Measurements from ENCODE around the gene MTA1.

MTA1 gene

GRCh38 chr14:105489542-105490266 is 70.1 kb downstream of the MTA1 start:
- peak; percentile 75 to 87 (median 86) for DNase-seq

GRCh38 chr14:105490267-105490571 is 70.6 kb downstream of the MTA1 start:
- no peak for DNase-seq

GRCh38 chr14:105490572-105491365 is 71.1 kb downstream of the MTA1 start, which contains the start of gene TEDC1:
Gene TEDC1 (plus strand): TSS chr14:105491246. CDS start chr14:105491376, 130 bp downstream.
- DNase-seq: peak; percentile 98 to 100 (median 98)

- DNase-seq: peak; percentile 79 to 89 (median 85)
These were observed 71.8 kb downstream of the MTA1 start for GRCh38 chr14:105491366-105491973.

GRCh38 chr14:105492031-105492970 is 72.7 kb downstream of the MTA1 start:
- DNase-seq: peak in 3 of 5 donors; percentile 7 to 14 (median 8)

- DNase-seq: peak in 3 of 5 donors; percentile 5 to 14 (median 7)
These were observed 73.6 kb downstream of the MTA1 start for GRCh38 chr14:105492971-105493871.

- peak in 3 of 5 donors; percentile 2 to 14 (median 5) for DNase-seq
These were observed 74.4 kb downstream of the MTA1 start for GRCh38 chr14:105493921-105494605.

- DNase-seq: no peak
These were observed 74.9 kb downstream of the MTA1 start for GRCh38 chr14:105494606-105494929.

- DNase-seq: peak in 1 of 5 donors; percentile 12
These were observed 75.7 kb downstream of the MTA1 start for GRCh38 chr14:105495101-105495989.

GRCh38 chr14:105495990-105496830 is 76.6 kb downstream of the MTA1 start:
- peak in 1 of 5 donors; percentile 11 for DNase-seq

GRCh38 chr14:105496831-105497591 is 77.4 kb downstream of the MTA1 start:
- DNase-seq: peak in 2 of 5 donors; percentile 6 to 13

GRCh38 chr14:105497671-105498429 is 78.2 kb downstream of the MTA1 start:
- peak in 1 of 5 donors; percentile 13 for DNase-seq

GRCh38 chr14:105498430-105499255 is 79.0 kb downstream of the MTA1 start:
- peak in 1 of 5 donors; percentile 10 for DNase-seq

- peak in 1 of 5 donors; percentile 13 for DNase-seq
These were observed 79.8 kb downstream of the MTA1 start for GRCh38 chr14:105499256-105500035.

- DNase-seq: peak in 1 of 5 donors; percentile 12
These were observed 80.6 kb downstream of the MTA1 start for GRCh38 chr14:105500036-105500725.
